ENCODE measurements around the gene RFX4.

DNA sequence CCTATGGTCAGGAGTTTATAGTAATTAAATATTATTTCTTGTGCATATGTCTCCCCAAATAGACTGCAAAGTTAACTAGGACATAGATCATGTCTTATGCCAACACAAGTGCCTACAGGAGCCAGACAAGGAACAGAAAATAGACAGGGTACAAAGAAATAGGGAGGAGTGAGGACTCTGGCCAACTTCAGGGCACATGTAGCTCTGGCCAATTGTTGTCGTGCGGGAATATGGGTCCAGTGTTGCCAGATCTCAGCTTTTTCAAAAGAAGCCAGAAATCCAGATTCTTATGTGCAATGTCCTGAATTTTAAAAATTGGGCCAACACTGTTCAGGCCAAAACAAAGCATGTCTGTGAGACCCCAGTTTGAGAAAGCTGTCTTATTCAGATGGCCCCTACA is 68.7 kb downstream of the RFX4 start:
- TF ChIP-seq CTCF (IDR thresholded peaks at IDR 0.05; ENCODE audit: low read length) (no peak), EZH2 (optimal IDR thresholded peaks at IDR 0.05; ENCODE audit: low read depth, low read length) (no peak), EZH2phosphoT487 (IDR thresholded peaks at IDR 0.05; ENCODE audit: low read length) (no peak)

Measured in MM.1S (cell line).